OCI-LY1 (cell line): Measurements from ENCODE around the gene PEX12.

Source experiments
- CTCF ChIP-seq: fragments of 200-600 bp; sonication (generic), shearing (Covaris generic); IDR thresholded peaks from 2 replicates; pipeline ENCODE4 v1.5.1; 2017; ENCODE audit warnings: mild to moderate bottlenecking, antibody characterized with exemption, low read length, moderate library complexity, mixed read lengths
- EZH2 ChIP-seq: fragments of 200-600 bp; sonication (generic), shearing (Covaris generic); IDR thresholded peaks from 2 replicates; pipeline ENCODE4 v1.8.0; 2017; ENCODE audit warnings: borderline replicate concordance, mixed run types, mild to moderate bottlenecking, antibody characterized with exemption, low read length, moderate library complexity, mixed read lengths

DNA sequence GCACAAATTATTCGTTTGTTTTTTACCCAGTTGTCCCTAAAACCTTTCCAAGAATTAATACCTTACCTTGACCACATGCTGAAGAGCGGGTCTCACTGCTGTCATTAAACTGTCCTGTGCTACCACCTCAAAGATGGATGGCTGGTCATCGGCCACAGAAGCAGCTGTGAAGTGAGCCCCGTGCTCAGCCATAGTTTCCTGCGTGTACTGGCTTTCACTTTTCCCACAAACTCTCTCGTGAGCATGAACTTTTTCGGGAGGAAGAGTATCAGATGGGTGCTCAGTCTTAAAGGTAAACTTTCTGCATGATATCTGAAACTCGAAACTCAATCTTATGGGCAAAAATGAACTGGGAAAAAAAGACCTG, 558 bp downstream of the PEX12 start:
- no peak for TF ChIP-seq CTCF
- TF ChIP-seq EZH2: no peak
